GM19099 (cell line): ENCODE data around the gene DAPK3.

Source experiments
- POLR2A ChIP-seq: IDR thresholded peaks from 3 replicates; pipeline ENCODE4 v1.6.1; 2011; ENCODE audit warnings: low read depth; ENCODE audit not compliant: insufficient read length; ENCODE audit errors: extremely low read depth

The DAPK3 gene

GRCh38 chr19:4009990-4010807 lies 39.3 kb upstream of the DAPK3 start:
- no peak for TF ChIP-seq POLR2A

DNA sequence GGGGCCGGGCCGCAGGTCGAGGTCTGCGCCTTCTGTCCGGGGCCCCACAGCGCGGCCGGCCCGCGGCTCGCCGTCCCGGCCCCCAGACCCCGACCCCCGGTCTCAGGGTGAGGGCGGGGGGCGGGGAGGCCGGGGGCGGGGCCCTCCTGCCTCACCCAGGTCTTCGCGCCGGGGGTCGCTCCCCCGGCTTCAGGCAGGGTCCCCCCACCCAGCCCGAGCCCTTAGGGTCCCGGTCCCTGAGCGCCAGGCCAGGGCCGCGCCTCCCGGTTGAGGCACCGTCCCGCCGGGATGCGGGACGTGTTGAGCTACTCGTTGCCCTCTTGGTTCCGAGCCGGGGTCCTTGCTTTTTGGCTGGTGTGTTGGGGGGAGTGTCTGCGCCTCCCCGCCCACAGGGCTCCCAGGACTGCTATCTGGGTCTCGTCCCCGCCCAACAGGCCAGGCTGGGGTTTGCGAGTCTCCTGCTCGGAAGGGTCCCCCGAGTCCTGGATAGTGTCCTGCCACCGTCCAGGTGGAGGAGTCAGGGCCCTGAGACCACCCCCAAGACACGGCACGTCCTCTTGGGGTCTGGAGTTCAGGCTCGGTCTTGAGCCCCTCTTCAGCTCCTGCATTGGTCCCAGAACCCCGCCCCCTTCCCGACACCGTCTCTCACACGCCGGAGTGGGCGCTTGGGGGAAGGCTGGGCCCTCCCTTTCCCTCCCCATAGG lies 37.1 kb upstream of the DAPK3 start:
- no peak for TF ChIP-seq POLR2A

DNA sequence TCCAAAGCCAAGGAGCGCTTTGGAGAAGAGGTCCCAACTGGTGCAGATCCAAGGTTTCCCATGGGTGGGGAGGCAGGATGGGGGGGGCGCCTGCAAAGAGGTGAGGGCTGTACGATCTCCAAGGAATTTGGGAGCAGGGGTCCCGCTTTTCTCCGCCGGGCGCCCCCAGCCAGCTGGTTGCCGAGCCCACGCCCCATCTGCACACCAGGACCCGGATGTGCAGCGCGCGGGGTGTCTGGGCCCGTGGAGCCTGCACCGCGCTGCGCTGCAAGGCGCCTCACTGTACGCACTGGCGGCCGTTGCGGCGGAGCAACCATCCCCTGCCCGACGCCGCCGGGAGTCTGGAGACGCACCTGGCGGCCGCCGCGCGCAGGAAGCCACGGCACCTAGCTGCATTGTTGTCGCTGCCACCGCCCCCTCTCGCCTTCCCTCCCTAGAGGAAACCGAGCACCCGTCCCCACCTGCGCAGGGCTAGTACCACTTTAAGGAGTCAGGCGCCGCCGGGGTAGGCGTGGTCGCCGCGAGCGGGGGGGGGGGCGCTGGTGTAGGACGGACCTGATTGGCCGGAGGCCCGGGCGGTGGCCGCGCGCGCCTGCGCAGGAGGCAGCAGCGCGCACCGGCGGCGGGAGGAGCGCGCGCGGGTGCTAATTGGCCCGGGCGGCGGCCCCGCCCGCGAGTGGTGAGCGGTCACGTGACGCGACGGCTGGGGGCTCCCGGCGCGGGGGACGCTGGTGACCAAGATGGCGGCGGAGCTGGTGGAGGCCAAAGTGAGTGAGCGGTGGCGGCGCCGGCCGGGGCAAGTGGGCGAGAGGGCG lies 36.3 kb upstream of the DAPK3 start, which contains the start of gene PIAS4:
TSS of gene PIAS4 (plus strand) at position 716 of the 815 bp plus-strand sequence. CDS start at position 741, 25 bp downstream.
- peak; percentile 71 for TF ChIP-seq POLR2A

DNA sequence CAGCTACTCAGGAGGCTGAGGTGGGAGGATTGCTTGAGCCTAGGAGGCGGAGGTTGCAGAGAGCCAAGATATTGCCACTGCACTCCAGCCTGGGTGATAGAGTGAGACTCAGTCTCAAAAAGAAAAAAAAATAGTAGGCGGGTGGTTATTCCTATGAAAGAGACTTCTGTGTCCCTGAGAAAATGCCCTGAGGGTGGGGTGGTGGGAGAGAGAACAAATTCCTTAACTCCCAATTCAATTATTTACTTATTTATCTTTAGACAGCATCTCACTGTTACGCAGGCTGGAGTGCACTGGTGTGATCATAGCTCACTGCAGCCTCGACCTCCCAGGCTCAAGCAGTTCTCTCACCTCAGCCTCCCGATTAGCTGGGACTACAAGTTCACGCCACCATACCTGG lies 24.7 kb upstream of the DAPK3 start:
- TF ChIP-seq POLR2A: no peak

DNA sequence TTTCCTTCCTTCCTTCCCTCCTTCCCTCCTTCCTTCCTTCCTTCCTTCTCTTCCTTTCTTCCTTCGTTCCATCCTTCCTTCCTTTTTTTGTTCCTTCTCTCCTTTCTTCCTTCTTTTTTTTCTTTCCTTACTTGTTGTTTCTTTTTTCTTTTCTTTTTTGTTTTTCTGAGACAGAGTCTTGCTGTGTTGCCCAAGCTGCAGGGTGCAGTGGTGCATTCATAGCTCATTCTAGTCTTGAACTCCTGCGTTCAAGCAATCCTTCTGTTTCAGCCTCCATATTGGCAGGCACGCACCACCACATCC lies 19.9 kb upstream of the DAPK3 start:
- no peak for TF ChIP-seq POLR2A

DNA sequence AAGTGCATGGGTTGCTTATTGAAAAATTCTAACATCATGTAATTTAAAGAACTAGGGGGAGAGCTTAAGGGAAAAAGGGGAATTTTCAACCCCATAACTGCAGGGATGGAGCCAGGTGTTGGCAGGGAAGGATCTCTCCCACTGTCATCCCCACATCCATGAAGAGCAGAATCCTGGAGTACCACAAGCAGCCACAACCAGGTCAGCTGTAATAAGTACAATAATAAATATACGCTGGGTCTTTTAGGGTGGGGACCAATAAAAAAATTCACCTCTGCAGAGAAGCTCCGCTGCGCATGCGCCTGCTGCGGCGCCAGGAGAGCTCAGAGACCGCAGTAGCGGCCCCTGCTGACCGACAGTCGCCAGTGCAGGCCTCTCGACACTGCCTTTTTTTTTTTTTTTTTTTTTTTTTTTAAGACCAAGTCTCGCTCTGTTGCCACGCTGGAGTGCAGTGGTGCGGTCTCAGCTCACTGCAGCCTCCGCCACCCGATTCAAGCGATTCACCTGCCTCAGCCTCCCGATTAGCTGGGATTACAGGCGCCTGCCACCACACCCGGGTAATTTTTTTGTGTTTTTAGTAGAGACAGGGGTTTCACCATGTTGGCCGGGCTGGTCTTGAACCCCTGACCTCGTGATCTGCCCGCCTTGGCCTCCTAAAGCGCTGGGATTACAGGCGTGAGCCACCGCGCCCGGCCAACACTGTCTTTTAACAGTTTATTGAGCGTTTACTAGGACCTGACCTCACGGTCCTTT lies 16.9 kb upstream of the DAPK3 start:
- TF ChIP-seq POLR2A: no peak

DNA sequence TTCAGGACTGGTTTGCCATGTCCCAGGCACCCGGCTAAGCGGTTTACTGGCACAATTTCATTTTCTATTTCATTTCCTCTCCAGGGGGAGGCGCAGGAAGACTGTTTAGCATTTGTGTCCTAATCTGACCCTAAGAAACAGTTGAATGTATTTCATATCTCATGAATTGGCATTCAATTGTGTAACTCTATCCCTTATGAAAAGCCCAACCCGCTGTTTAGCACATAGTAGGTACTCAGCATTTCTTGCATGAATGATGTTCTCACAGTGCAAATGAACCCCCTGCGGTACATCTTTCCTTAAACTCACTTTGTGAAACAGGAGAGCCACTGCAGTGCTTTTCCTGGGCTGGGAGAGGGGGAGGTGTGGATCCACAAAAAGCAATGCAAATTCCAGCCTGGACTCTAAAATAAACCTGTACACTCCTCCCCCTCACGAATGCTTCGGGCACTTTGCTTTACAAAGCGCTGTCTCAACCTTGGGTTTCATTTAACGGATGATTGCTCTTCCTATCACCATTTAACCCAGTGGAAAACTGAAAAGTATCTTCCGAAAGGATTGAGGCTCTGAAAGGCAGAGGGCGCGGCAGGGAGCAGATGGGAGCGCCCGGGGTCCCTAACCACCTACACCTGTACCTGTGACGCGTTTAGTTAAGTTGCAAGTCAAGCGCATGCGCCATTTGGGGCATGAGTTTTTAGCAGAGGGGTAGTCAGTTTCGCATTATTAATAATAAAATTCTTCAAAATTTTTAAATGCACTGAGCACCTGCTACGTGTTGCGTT lies 15.6 kb upstream of the DAPK3 start:
- TF ChIP-seq POLR2A: no peak

GRCh38 chr19:3985643-3986259 lies 14.9 kb upstream of the DAPK3 start:
- no peak for TF ChIP-seq POLR2A

GRCh38 chr19:3984908-3985642 lies 14.2 kb upstream of the DAPK3 start, which contains the start of gene EEF2:
TSS of gene EEF2 (minus strand) at chr19:3985463. CDS start at chr19:3985380, 83 bp downstream.
- peak; percentile 100 for TF ChIP-seq POLR2A

GRCh38 chr19:3984584-3984907 lies 13.6 kb upstream of the DAPK3 start:
- no peak for TF ChIP-seq POLR2A

DNA sequence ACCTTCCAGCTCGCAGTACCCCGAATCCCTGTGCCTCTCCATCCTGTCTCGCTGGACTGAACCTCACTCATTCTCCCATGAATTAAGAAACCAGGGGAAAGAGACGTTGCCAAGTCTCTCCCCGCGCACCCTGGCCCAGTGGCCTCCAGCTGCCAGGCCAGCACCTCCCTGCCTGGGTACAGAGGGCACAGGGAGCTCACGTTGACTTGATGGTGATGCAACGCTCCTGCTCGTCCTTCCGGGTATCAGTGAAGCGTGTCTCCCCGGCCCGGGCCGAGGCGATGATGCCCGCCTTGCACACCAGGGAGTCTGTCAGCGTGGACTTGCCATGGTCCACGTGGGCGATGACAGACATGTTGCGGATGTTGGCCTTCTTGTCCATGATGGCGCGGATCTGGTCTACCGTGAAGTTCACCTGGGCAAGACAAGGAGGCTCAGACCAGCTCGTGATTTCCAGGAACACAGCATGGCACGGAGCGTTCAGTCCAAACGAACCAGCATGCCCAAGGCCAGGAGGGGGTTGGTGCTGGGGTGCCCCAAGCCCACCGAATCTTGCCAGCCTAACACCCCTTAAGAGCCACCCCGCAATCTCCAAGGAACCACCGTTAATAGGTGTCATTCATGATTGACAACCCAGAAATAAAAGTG lies 13.2 kb upstream of the DAPK3 start:
- TF ChIP-seq POLR2A: no peak

- TF ChIP-seq POLR2A: peak; percentile 19
Observed at GRCh38 chr19:3983542-3983914, 12.6 kb upstream of the DAPK3 start.
